ENCODE results near the gene HPS1.

GRCh38 chr10:98445200-98445812 is 1.4 kb downstream of the HPS1 start:
- TF ChIP-seq EZH2 (IDR thresholded peaks at IDR 0.05) = no peak
- TF ChIP-seq, protein P1, sequence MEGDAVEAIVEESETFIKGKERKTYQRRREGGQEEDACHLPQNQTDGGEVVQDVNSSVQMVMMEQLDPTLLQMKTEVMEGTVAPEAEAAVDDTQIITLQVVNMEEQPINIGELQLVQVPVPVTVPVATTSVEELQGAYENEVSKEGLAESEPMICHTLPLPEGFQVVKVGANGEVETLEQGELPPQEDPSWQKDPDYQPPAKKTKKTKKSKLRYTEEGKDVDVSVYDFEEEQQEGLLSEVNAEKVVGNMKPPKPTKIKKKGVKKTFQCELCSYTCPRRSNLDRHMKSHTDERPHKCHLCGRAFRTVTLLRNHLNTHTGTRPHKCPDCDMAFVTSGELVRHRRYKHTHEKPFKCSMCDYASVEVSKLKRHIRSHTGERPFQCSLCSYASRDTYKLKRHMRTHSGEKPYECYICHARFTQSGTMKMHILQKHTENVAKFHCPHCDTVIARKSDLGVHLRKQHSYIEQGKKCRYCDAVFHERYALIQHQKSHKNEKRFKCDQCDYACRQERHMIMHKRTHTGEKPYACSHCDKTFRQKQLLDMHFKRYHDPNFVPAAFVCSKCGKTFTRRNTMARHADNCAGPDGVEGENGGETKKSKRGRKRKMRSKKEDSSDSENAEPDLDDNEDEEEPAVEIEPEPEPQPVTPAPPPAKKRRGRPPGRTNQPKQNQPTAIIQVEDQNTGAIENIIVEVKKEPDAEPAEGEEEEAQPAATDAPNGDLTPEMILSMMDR (IDR thresholded peaks at IDR 0.05) = no peak

Measured in neural progenitor cell (in vitro differentiated cells).